Panc1 (cell line): ENCODE results near the gene POC5.

Experiments used
- POLR2AphosphoS5 ChIP-seq: IDR thresholded peaks from 2 replicates; pipeline ENCODE4 v1.6.1; 2012; ENCODE audit warnings: mild to moderate bottlenecking, low read depth, low read length, moderate library complexity
- TCF7L2 ChIP-seq: IDR thresholded peaks from 2 replicates; pipeline ENCODE4 v1.6.1; 2011; ENCODE audit warnings: mild to moderate bottlenecking, low read depth, low read length, inconsistent platforms
- TF ChIP-seq, protein P1 (sequence below): fragments of 450-650 bp; IDR thresholded peaks from 2 replicates; pipeline ENCODE4 v1.5.1; 2017; ENCODE audit warnings: mild to moderate bottlenecking
- TF ChIP-seq, protein P2 (sequence below), 2 experiments: IDR thresholded peaks; 2 replicates each; pipeline ENCODE4 v1.6.1; 2011 to 2012; ENCODE audit warnings: low read depth in 2 of 2, control low read depth in 1 of 2, low read length in 1 of 2, mild to moderate bottlenecking in 1 of 2, moderate library complexity in 1 of 2; ENCODE audit not compliant: insufficient read depth in 1 of 2

DNA sequence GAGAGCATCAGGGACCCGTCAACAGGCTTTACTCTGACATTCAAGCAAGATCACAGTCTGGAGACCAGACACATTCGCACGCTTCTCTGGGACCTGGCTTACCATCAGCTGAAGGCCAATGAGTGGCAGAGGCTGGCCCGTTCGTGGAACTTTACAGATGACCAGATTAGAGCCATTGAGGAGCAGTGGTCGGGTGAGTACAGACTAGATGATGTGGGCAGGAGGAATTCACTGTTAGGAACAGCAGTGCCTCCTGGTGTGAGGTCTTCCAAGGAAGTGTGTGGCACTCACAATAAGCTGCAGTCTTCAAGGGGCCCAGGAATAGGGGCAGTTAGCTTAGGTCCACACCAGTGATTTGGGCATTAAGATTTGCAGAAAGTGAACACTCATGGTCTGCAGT, 50.4 kb downstream of the POC5 start:
- TF ChIP-seq, protein P1, sequence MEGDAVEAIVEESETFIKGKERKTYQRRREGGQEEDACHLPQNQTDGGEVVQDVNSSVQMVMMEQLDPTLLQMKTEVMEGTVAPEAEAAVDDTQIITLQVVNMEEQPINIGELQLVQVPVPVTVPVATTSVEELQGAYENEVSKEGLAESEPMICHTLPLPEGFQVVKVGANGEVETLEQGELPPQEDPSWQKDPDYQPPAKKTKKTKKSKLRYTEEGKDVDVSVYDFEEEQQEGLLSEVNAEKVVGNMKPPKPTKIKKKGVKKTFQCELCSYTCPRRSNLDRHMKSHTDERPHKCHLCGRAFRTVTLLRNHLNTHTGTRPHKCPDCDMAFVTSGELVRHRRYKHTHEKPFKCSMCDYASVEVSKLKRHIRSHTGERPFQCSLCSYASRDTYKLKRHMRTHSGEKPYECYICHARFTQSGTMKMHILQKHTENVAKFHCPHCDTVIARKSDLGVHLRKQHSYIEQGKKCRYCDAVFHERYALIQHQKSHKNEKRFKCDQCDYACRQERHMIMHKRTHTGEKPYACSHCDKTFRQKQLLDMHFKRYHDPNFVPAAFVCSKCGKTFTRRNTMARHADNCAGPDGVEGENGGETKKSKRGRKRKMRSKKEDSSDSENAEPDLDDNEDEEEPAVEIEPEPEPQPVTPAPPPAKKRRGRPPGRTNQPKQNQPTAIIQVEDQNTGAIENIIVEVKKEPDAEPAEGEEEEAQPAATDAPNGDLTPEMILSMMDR, result no peak
- TF ChIP-seq, protein P2, sequence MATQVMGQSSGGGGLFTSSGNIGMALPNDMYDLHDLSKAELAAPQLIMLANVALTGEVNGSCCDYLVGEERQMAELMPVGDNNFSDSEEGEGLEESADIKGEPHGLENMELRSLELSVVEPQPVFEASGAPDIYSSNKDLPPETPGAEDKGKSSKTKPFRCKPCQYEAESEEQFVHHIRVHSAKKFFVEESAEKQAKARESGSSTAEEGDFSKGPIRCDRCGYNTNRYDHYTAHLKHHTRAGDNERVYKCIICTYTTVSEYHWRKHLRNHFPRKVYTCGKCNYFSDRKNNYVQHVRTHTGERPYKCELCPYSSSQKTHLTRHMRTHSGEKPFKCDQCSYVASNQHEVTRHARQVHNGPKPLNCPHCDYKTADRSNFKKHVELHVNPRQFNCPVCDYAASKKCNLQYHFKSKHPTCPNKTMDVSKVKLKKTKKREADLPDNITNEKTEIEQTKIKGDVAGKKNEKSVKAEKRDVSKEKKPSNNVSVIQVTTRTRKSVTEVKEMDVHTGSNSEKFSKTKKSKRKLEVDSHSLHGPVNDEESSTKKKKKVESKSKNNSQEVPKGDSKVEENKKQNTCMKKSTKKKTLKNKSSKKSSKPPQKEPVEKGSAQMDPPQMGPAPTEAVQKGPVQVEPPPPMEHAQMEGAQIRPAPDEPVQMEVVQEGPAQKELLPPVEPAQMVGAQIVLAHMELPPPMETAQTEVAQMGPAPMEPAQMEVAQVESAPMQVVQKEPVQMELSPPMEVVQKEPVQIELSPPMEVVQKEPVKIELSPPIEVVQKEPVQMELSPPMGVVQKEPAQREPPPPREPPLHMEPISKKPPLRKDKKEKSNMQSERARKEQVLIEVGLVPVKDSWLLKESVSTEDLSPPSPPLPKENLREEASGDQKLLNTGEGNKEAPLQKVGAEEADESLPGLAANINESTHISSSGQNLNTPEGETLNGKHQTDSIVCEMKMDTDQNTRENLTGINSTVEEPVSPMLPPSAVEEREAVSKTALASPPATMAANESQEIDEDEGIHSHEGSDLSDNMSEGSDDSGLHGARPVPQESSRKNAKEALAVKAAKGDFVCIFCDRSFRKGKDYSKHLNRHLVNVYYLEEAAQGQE (IDR thresholded peaks at IDR 0.05; ENCODE audit: insufficient read depth in 1 of 2, low read depth in 2 of 2, low read length in 1 of 2), result no peak
- TF ChIP-seq TCF7L2 (no peak), POLR2AphosphoS5 (no peak)
